SK-N-SH treated with all-trans-retinoic acid at 6 μM for 48 hours (cell line): Measurements from ENCODE around the gene VAMP3.

Experiments
- ATAC-seq: fragments of 200-7000 bp; cut with Tn5 transposase; 3 replicates; pipeline ENCODE4 v1.9.1; 2020; ENCODE audit warnings: mild to moderate bottlenecking, moderate library complexity
- ARNTL ChIP-seq: fragments of 450-650 bp; formaldehyde crosslinking; IDR thresholded peaks from 2 replicates; pipeline ENCODE4 v1.5.0; 2020; ENCODE audit warnings: low read depth, mild to moderate bottlenecking, moderate library complexity, borderline replicate concordance
- CSDC2 ChIP-seq: fragments of 250-450 bp; sonication (Bioruptor Pico); IDR thresholded peaks from 2 replicates; pipeline ENCODE4 v1.5.0; 2020; ENCODE audit warnings: mild to moderate bottlenecking, moderate library complexity
- ESRRG ChIP-seq: fragments of 250-450 bp; sonication (Bioruptor Pico); IDR thresholded peaks from 2 replicates; pipeline ENCODE4 v1.6.1; 2021; ENCODE audit warnings: mild to moderate bottlenecking
- GLIS3 ChIP-seq: fragments of 250-450 bp; sonication (Bioruptor Pico); IDR thresholded peaks from 2 replicates; pipeline ENCODE4 v1.5.0; 2020; ENCODE audit warnings: mild to moderate bottlenecking, moderate library complexity
- ISL1 ChIP-seq: fragments of 250-450 bp; sonication (Bioruptor Pico); IDR thresholded peaks from 2 replicates; pipeline ENCODE4 v2.1.2; 2022; ENCODE audit warnings: mild to moderate bottlenecking, moderate library complexity
- OSR1 ChIP-seq: fragments of 250-450 bp; sonication (Bioruptor Pico); IDR thresholded peaks from 2 replicates; pipeline ENCODE4 v1.8.0; 2022; ENCODE audit warnings: moderate library complexity, mild to moderate bottlenecking, inconsistent platforms
- PPARA ChIP-seq: fragments of 250-450 bp; sonication (Bioruptor Pico); IDR thresholded peaks from 2 replicates; pipeline ENCODE4 v1.5.0; 2020; ENCODE audit warnings: mild to moderate bottlenecking, borderline replicate concordance
- RARB ChIP-seq: fragments of 250-450 bp; sonication (Bioruptor Pico); IDR thresholded peaks from 2 replicates; pipeline ENCODE4 v1.8.0; 2021; ENCODE audit warnings: mild to moderate bottlenecking, moderate library complexity
- SNAI2 ChIP-seq: fragments of 250-450 bp; sonication (Bioruptor Pico); IDR thresholded peaks from 2 replicates; pipeline ENCODE4 v1.5.0; 2020; ENCODE audit warnings: mild to moderate bottlenecking, moderate library complexity
- TCF4 ChIP-seq: fragments of 250-450 bp; sonication (Bioruptor Pico); IDR thresholded peaks from 2 replicates; pipeline ENCODE4 v1.8.0; 2021; ENCODE audit warnings: mild to moderate bottlenecking, moderate library complexity, borderline replicate concordance
- TOX ChIP-seq: fragments of 250-450 bp; sonication (Bioruptor Pico); IDR thresholded peaks from 2 replicates; pipeline ENCODE4 v1.8.0; 2021; ENCODE audit warnings: mild to moderate bottlenecking, moderate library complexity, borderline replicate concordance
- ZFP3 ChIP-seq: fragments of 250-450 bp; sonication (Bioruptor Pico); IDR thresholded peaks from 2 replicates; pipeline ENCODE4 v1.5.0; 2020; ENCODE audit warnings: mild to moderate bottlenecking, moderate library complexity
- ZFP30 ChIP-seq: fragments of 450-650 bp; formaldehyde crosslinking; IDR thresholded peaks from 2 replicates; pipeline ENCODE4 v1.5.0; 2022; ENCODE audit warnings: mild to moderate bottlenecking, moderate library complexity
- ZNF565 ChIP-seq: fragments of 450-650 bp; formaldehyde crosslinking; conservative IDR thresholded peaks from 2 replicates; pipeline ENCODE4 v1.5.0; 2020; ENCODE audit warnings: low read depth, mild to moderate bottlenecking, moderate library complexity
- ZNF70 ChIP-seq: fragments of 450-650 bp; formaldehyde crosslinking; IDR thresholded peaks from 2 replicates; pipeline ENCODE4 v1.5.0; 2020; ENCODE audit warnings: mild to moderate bottlenecking, moderate library complexity
- ZNF8 ChIP-seq: fragments of 450-650 bp; formaldehyde crosslinking; IDR thresholded peaks from 2 replicates; pipeline ENCODE4 v1.5.0; 2020; ENCODE audit warnings: mild to moderate bottlenecking, moderate library complexity
- TF ChIP-seq, protein P1 (sequence below): fragments of 250-450 bp; sonication (Bioruptor Pico); IDR thresholded peaks from 2 replicates; pipeline ENCODE4 v1.5.0; 2020; ENCODE audit warnings: mild to moderate bottlenecking, moderate library complexity
- TF ChIP-seq, protein P2 (sequence below): fragments of 250-450 bp; sonication (Bioruptor Pico); IDR thresholded peaks from 2 replicates; pipeline ENCODE4 v1.8.0; 2021; ENCODE audit warnings: low read depth, mild to moderate bottlenecking, moderate library complexity, borderline replicate concordance
- TF ChIP-seq, protein P3 (sequence below): fragments of 250-450 bp; sonication (Bioruptor Pico); IDR thresholded peaks from 2 replicates; pipeline ENCODE4 v1.5.1; 2021; ENCODE audit warnings: mild to moderate bottlenecking, moderate library complexity
- TF ChIP-seq, protein P4 (sequence below): fragments of 250-450 bp; sonication (Bioruptor Pico); IDR thresholded peaks from 2 replicates; pipeline ENCODE4 v1.8.0; 2020; ENCODE audit warnings: mild to moderate bottlenecking, moderate library complexity, borderline replicate concordance
- TF ChIP-seq, protein P5 (sequence below): fragments of 250-450 bp; sonication (Bioruptor Pico); IDR thresholded peaks from 2 replicates; pipeline ENCODE4 v1.5.1; 2020; ENCODE audit warnings: low read depth, mild to moderate bottlenecking, moderate library complexity

VAMP3 gene, protein sequence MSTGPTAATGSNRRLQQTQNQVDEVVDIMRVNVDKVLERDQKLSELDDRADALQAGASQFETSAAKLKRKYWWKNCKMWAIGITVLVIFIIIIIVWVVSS

DNA sequence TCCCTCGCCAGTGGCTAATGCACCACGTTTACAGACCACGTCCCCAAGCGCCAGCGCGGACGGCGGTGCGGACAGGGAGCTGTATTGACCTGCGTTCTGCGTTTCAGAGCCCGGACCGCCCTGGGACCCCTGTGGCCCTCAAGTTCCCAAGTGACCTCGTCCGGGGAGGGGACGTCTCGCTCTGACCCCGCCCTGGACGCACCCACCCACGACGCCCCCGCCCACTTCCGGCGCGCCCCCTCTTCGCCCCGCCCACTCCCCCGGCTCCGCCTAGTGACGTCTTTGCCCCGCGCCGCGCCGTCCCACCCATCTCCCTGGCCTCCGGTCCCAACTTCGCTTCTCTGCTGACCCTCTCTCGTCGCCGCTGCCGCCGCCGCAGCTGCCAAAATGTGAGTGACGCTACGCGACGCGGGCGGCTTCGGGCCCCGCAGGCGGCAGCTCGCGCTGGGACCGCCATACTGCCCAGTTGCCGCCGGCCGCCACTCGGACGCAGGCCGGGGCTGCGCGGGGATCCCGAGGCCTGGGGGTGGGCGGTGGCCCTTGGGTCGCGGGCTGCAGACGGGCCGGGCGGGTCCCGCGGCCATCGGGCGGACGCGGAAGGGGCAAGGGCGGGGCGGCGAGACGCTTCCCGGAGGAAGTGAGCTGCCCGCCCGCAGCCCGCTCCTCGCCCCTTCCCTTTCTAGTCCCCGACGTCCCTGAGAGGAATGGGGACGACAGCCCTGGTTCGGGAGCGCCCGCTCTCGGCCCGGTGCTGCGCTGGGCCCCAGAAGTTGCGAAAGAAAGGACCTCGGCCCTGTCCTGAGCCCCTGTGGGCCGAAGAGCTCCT is at the start of gene VAMP3:
VAMP3 (plus strand) TSS at position 300 of the 826 bp plus-strand sequence; CDS start at position 388, 88 bp downstream.
- peak; percentile 88 for ATAC-seq
- TF ChIP-seq ZNF565 (CRISPR knock-in tag) (no peak), GLIS3 (CRISPR knock-in tag) (no peak), ARNTL (no peak), ZNF8 (CRISPR knock-in tag) (no peak), PPARA (CRISPR knock-in tag) (no peak), ZFP30 (no peak), CSDC2 (CRISPR knock-in tag) (no peak), ESRRG (CRISPR knock-in tag) (no peak), ISL1 (CRISPR knock-in tag) (no peak), OSR1 (CRISPR knock-in tag) (no peak), SNAI2 (CRISPR knock-in tag) (no peak), TOX (no peak), RARB (CRISPR knock-in tag) (no peak), ZNF70 (CRISPR knock-in tag) (no peak)
- TF ChIP-seq, protein P1, sequence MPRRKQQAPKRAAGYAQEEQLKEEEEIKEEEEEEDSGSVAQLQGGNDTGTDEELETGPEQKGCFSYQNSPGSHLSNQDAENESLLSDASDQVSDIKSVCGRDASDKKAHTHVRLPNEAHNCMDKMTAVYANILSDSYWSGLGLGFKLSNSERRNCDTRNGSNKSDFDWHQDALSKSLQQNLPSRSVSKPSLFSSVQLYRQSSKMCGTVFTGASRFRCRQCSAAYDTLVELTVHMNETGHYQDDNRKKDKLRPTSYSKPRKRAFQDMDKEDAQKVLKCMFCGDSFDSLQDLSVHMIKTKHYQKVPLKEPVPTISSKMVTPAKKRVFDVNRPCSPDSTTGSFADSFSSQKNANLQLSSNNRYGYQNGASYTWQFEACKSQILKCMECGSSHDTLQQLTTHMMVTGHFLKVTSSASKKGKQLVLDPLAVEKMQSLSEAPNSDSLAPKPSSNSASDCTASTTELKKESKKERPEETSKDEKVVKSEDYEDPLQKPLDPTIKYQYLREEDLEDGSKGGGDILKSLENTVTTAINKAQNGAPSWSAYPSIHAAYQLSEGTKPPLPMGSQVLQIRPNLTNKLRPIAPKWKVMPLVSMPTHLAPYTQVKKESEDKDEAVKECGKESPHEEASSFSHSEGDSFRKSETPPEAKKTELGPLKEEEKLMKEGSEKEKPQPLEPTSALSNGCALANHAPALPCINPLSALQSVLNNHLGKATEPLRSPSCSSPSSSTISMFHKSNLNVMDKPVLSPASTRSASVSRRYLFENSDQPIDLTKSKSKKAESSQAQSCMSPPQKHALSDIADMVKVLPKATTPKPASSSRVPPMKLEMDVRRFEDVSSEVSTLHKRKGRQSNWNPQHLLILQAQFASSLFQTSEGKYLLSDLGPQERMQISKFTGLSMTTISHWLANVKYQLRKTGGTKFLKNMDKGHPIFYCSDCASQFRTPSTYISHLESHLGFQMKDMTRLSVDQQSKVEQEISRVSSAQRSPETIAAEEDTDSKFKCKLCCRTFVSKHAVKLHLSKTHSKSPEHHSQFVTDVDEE: no peak
- TF ChIP-seq, protein P2, sequence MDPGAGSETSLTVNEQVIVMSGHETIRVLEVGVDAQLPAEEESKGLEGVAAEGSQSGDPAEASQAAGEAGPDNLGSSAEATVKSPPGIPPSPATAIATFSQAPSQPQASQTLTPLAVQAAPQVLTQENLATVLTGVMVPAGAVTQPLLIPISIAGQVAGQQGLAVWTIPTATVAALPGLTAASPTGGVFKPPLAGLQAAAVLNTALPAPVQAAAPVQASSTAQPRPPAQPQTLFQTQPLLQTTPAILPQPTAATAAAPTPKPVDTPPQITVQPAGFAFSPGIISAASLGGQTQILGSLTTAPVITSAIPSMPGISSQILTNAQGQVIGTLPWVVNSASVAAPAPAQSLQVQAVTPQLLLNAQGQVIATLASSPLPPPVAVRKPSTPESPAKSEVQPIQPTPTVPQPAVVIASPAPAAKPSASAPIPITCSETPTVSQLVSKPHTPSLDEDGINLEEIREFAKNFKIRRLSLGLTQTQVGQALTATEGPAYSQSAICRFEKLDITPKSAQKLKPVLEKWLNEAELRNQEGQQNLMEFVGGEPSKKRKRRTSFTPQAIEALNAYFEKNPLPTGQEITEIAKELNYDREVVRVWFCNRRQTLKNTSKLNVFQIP (CRISPR knock-in tag): no peak
- TF ChIP-seq, protein P3, sequence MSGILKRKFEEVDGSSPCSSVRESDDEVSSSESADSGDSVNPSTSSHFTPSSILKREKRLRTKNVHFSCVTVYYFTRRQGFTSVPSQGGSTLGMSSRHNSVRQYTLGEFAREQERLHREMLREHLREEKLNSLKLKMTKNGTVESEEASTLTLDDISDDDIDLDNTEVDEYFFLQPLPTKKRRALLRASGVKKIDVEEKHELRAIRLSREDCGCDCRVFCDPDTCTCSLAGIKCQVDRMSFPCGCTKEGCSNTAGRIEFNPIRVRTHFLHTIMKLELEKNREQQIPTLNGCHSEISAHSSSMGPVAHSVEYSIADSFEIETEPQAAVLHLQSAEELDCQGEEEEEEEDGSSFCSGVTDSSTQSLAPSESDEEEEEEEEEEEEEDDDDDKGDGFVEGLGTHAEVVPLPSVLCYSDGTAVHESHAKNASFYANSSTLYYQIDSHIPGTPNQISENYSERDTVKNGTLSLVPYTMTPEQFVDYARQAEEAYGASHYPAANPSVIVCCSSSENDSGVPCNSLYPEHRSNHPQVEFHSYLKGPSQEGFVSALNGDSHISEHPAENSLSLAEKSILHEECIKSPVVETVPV (CRISPR knock-in tag): no peak
- TF ChIP-seq, protein P4, sequence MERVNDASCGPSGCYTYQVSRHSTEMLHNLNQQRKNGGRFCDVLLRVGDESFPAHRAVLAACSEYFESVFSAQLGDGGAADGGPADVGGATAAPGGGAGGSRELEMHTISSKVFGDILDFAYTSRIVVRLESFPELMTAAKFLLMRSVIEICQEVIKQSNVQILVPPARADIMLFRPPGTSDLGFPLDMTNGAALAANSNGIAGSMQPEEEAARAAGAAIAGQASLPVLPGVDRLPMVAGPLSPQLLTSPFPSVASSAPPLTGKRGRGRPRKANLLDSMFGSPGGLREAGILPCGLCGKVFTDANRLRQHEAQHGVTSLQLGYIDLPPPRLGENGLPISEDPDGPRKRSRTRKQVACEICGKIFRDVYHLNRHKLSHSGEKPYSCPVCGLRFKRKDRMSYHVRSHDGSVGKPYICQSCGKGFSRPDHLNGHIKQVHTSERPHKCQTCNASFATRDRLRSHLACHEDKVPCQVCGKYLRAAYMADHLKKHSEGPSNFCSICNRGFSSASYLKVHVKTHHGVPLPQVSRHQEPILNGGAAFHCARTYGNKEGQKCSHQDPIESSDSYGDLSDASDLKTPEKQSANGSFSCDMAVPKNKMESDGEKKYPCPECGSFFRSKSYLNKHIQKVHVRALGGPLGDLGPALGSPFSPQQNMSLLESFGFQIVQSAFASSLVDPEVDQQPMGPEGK (CRISPR knock-in tag): no peak
- TF ChIP-seq, protein P5, sequence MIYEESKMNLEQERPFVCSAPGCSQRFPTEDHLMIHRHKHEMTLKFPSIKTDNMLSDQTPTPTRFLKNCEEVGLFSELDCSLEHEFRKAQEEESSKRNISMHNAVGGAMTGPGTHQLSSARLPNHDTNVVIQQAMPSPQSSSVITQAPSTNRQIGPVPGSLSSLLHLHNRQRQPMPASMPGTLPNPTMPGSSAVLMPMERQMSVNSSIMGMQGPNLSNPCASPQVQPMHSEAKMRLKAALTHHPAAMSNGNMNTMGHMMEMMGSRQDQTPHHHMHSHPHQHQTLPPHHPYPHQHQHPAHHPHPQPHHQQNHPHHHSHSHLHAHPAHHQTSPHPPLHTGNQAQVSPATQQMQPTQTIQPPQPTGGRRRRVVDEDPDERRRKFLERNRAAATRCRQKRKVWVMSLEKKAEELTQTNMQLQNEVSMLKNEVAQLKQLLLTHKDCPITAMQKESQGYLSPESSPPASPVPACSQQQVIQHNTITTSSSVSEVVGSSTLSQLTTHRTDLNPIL (CRISPR knock-in tag): no peak

DNA sequence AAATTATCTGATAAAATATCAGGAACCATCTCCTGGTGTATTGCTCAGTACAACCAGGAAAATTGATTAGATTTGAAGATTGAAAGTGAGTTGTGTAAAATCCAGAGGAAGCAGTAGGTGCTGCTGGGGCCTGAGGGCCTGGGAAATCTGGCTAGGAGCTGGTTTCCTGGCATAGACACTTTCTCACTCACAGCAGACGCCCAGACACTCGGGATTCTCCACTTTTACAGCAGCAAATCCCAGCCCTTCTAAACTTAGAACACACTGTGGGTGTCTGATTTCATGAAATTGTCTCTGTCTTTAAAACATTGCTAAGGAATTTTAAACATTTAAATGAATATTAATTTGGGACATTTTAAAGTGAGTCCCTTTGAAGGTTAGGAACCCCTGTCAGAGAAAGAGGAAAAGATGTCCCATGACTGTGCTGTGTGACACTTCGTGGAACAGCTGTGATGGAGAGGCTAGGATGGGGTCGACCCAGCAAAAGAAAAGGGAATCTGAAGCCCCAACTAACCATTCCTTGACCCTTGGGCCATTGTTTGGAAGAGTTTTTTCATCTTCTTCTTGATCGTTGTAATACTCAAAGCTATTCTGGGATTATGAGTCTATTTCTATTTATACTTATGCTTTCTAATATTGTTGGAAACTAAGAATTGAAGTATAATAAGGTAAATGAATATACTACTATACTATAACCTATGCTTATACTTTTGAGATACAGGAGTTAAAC is 49.0 kb upstream of the VAMP3 start:
- ATAC-seq: no peak
- TF ChIP-seq ZFP30: no peak
- TF ChIP-seq, protein P5 (CRISPR knock-in tag): no peak
- TF ChIP-seq SNAI2 (CRISPR knock-in tag): no peak
- TF ChIP-seq TCF4: no peak
- TF ChIP-seq ZFP3 (CRISPR knock-in tag): no peak
- no peak for TF ChIP-seq ZNF8 (CRISPR knock-in tag)
